Kidney epithelial cell (primary cell): ENCODE measurements around the gene LAMC3. TPM values are rescaled to one million over a fixed set of nuclear protein-coding genes. Genes with fewer than 3 reads are reported as not detected.

ENCODE experiments used
- DNase-seq: peaks from one replicate; pipeline ENCODE4 v3.0.0-alpha.2; 2010; ENCODE audit warnings: low read depth
- H3K27me3 ChIP-seq: 2 replicates; pipeline ENCODE4 v1.6.0; 2011; ENCODE audit warnings: low read length; ENCODE audit not compliant: control insufficient read depth, insufficient read depth
- H3K36me3 ChIP-seq: 2 replicates; pipeline ENCODE4 v1.5.1; 2011; ENCODE audit warnings: low read length; ENCODE audit not compliant: control insufficient read depth, insufficient read depth
- H3K4me3 ChIP-seq: 2 replicates; pipeline ENCODE4 v1.5.1; 2011; ENCODE audit warnings: low read depth, mild to moderate bottlenecking, control low read depth, low read length
- CTCF ChIP-seq: IDR thresholded peaks from 2 replicates; pipeline ENCODE4 v1.5.1; 2011; ENCODE audit warnings: mild to moderate bottlenecking, moderate library complexity, low read length, control low read depth, inconsistent platforms; ENCODE audit not compliant: insufficient read depth, poor library complexity, severe bottlenecking
- total RNA-seq: library from RNA; depleted of rRNA; stranded (reverse); fragments of >200 nt; gene quantifications from 2 replicates; pipeline ENCODE4 v1.2.3, GENCODE V29; 2015

The LAMC3 gene
- total RNA-seq, 1 donor from 2014 or later: 7.5 TPM

- peaks cover 8% of the 10 kb centered on the region for H3K27me3 ChIP-seq
- no peak for TF ChIP-seq CTCF
- DNase-seq: no peak
- H3K36me3 ChIP-seq: no peaks in the 10 kb centered on the region
- no peak overlapping the region for H3K4me3 ChIP-seq
Measured at GRCh38 chr9:131048820-131049219, 39.8 kb downstream of the LAMC3 start.

DNA sequence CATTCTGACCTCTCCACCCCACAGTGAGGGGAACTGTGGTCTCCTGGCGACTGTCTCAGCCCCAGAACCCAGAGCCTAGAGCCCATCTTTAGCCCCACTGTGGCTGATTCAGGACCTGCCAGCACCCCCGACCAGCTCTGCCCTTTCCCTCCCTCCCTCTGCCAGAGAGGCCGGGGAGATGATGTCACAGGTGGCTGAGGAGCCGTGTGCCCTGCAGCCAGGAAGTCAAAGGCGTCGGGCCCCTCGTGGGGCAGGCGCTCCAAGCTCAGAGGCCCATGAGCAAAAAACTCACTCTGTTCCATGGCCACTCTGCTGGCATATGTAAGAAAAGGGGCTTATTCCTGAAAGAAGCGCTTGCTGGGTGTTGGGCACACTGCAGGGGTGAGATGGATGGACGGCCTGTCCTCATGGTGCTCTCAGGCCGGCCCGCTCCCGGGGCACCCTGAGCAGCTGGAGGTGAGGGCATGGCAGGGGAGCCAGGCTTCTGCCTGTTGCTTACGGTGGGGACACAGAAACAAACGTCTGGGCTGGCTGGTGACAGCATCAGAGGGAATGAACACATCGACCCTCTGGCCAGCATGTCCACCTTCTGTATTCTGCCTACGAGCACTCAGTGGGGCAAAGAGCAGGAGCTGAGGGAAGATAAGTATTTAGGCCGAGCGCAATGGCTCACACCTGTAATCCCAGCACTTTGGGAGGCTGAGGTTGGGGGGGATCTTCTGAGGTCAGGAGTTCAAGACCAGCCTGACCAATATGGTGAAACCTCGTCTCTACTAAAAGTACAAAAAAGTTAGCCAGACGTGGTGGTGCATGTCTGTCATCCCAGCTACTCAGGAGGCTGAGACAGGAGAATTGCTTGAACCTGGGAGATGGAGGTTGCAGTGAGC lies 41.1 kb downstream of the LAMC3 start:
- no peak for DNase-seq
- Histone ChIP-seq H3K27me3 (peaks cover 10% of the 10 kb centered on the region), H3K4me3 (no peak overlapping the region), H3K36me3 (no peaks in the 10 kb centered on the region)
- no peak for TF ChIP-seq CTCF

- Histone ChIP-seq H3K27me3 (peaks cover 11% of the 10 kb centered on the region), H3K4me3 (no peak overlapping the region), H3K36me3 (no peaks in the 10 kb centered on the region)
- no peak for DNase-seq
- TF ChIP-seq CTCF: no peak
Measured at GRCh38 chr9:131050831-131051230, 41.9 kb downstream of the LAMC3 start.

- no peak for DNase-seq
Measured at GRCh38 chr9:131051592-131052517, 42.9 kb downstream of the LAMC3 start.

GRCh38 chr9:131053896-131054295 lies 44.9 kb downstream of the LAMC3 start:
- no peak for TF ChIP-seq CTCF
- no peaks in the 10 kb centered on the region for H3K36me3 ChIP-seq
- H3K27me3 ChIP-seq: peaks cover 11% of the 10 kb centered on the region
- H3K4me3 ChIP-seq: no peak overlapping the region
- DNase-seq: no peak

More at GRCh38 chr9:131051592-131052517, 42.9 kb downstream of the LAMC3 start:
- no peak for TF ChIP-seq CTCF
- peaks cover 11% of the 10 kb centered on the region for H3K27me3 ChIP-seq
- H3K4me3 ChIP-seq: no peak overlapping the region
- no peaks in the 10 kb centered on the region for H3K36me3 ChIP-seq
